ENCODE measurements around the gene SNORC.

Gene SNORC

DNA sequence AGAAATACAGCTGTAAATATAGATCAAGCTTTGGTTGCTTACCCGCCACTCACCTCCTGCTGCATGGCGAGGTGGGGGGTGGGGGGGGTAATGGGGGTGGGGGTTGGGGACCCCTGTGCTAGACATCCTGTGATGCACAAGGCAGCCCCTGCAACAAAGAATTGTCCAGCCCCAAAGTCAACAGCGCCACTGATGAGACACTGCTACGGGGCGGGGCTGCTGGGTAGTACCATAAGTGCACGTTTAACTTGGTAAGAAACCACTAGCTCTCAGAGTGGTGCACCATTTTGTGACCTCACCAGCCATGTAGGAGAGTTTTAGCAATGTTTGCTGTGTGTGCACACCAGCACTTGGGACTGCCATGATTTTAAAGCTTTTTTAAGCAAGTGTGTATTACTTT is 40.3 kb downstream of the SNORC start:
- Histone ChIP-seq H3K4me1 (ENCODE audit: control insufficient read depth, low read length) (no peaks in the 10 kb centered on the region), H3K36me3 (ENCODE audit: control insufficient read depth, low read length) (no peaks in the 10 kb centered on the region), H3K4me2 (ENCODE audit: low read length) (no peak overlapping the region), H3K79me2 (ENCODE audit: control insufficient read depth, low read length) (no peaks in the 10 kb centered on the region), H3K9me3 (ENCODE audit: control insufficient read depth, insufficient read depth, low read length) (peaks cover 6% of the 10 kb centered on the region; the same call in 1 of the 2 replicates), H3F3A (ENCODE audit: control insufficient read depth, insufficient read depth) (no peaks in the 10 kb centered on the region), H3K4me3 (ENCODE audit: low read length) (no peak overlapping the region), H3K9me2 (replicated peaks; ENCODE audit: control insufficient read depth, low read length) (no peaks in the 10 kb centered on the region), H4K20me1 (ENCODE audit: control insufficient read depth, insufficient read depth, low read depth, low read length) (no peaks in the 10 kb centered on the region), H3K27me3 (ENCODE audit: control insufficient read depth, low read length) (no peaks in the 10 kb centered on the region), H3K27ac (ENCODE audit: low read depth, low read length) (no peak overlapping the region)
- TF ChIP-seq EZH2phosphoT487 (IDR thresholded peaks at IDR 0.05; ENCODE audit: borderline replicate concordance, low read length) = no peak
- TF ChIP-seq, protein P1, sequence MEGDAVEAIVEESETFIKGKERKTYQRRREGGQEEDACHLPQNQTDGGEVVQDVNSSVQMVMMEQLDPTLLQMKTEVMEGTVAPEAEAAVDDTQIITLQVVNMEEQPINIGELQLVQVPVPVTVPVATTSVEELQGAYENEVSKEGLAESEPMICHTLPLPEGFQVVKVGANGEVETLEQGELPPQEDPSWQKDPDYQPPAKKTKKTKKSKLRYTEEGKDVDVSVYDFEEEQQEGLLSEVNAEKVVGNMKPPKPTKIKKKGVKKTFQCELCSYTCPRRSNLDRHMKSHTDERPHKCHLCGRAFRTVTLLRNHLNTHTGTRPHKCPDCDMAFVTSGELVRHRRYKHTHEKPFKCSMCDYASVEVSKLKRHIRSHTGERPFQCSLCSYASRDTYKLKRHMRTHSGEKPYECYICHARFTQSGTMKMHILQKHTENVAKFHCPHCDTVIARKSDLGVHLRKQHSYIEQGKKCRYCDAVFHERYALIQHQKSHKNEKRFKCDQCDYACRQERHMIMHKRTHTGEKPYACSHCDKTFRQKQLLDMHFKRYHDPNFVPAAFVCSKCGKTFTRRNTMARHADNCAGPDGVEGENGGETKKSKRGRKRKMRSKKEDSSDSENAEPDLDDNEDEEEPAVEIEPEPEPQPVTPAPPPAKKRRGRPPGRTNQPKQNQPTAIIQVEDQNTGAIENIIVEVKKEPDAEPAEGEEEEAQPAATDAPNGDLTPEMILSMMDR (IDR thresholded peaks at IDR 0.05; ENCODE audit: low read depth, low read length, poor library complexity, severe bottlenecking) = no peak

DNA sequence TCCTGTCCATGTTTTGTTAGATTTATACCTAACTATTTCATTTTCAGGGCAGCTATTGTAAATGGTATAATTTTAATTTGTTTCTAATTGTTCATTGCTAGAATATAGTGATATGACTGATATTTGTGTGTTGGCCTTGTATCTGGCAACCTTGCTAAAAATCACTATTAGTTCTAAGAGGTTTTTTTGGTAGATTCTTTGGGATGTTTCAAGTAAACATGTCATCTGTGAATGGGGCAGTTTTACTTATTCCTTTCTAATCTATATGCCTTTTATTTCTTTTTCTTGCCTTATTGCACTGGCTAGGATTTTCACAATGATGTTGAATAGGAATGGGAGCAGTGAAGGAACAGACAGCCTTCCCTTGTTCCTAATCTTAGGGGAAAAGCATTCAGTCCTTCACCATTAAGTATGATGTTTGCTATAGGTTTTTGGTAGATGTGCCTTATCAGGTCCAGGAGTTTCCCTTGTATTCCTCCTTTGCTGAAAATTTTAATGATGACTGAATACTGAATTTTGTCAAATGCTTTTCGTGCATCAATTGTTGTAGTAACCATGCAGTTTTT is 41.7 kb downstream of the SNORC start:
- Histone ChIP-seq H3K4me2 (ENCODE audit: low read length) (no peak overlapping the region), H3K27me3 (ENCODE audit: control insufficient read depth, low read length) (no peaks in the 10 kb centered on the region), H3K9me3 (ENCODE audit: control insufficient read depth, insufficient read depth, low read length) (peaks cover 6% of the 10 kb centered on the region; the same call in 1 of the 2 replicates), H3K36me3 (ENCODE audit: control insufficient read depth, low read length) (no peaks in the 10 kb centered on the region), H3F3A (ENCODE audit: control insufficient read depth, insufficient read depth) (no peaks in the 10 kb centered on the region), H4K20me1 (ENCODE audit: control insufficient read depth, insufficient read depth, low read depth, low read length) (no peaks in the 10 kb centered on the region), H3K79me2 (ENCODE audit: control insufficient read depth, low read length) (no peaks in the 10 kb centered on the region), H3K9me2 (replicated peaks; ENCODE audit: control insufficient read depth, low read length) (no peaks in the 10 kb centered on the region), H3K4me1 (ENCODE audit: control insufficient read depth, low read length) (no peaks in the 10 kb centered on the region), H3K27ac (ENCODE audit: low read depth, low read length) (no peak overlapping the region), H3K4me3 (ENCODE audit: low read length) (no peak overlapping the region)
- TF ChIP-seq, protein P1 (IDR thresholded peaks at IDR 0.05; ENCODE audit: low read depth, low read length, poor library complexity, severe bottlenecking) = no peak
- no peak for TF ChIP-seq EZH2phosphoT487 (IDR thresholded peaks at IDR 0.05; ENCODE audit: borderline replicate concordance, low read length)

DNA sequence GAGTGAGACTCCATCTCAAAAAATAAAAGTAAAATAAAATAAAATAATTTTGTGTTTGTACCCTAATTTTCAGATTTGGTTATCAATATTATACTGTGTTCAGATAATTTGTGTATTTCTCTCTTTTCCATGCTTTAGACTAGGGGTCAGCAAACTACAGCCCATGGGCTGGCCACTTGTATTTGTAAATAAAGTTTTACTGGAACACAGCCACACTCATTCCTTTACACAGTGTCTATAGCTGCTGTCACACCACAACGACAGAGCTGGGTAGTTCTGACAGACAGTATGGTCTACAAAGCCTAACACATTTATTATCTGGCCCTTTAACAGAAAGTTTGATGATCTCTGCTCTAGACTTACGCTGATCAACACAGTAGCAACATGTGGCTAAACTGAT is 43.8 kb downstream of the SNORC start:
- TF ChIP-seq EZH2phosphoT487 (IDR thresholded peaks at IDR 0.05; ENCODE audit: borderline replicate concordance, low read length) = no peak
- TF ChIP-seq, protein P1 (IDR thresholded peaks at IDR 0.05; ENCODE audit: low read depth, low read length, poor library complexity, severe bottlenecking) = no peak
- H3K4me3 ChIP-seq (ENCODE audit: low read length) = no peak overlapping the region
- H3K36me3 ChIP-seq (ENCODE audit: control insufficient read depth, low read length) = no peaks in the 10 kb centered on the region

More for the DNA sequence above, 43.8 kb downstream of the SNORC start:
- no peaks in the 10 kb centered on the region for H3K9me2 ChIP-seq (replicated peaks; ENCODE audit: control insufficient read depth, low read length)
- no peak overlapping the region for H3K27ac ChIP-seq (ENCODE audit: low read depth, low read length)
- H4K20me1 ChIP-seq (ENCODE audit: control insufficient read depth, insufficient read depth, low read depth, low read length) = no peaks in the 10 kb centered on the region
- no peaks in the 10 kb centered on the region for H3F3A ChIP-seq (ENCODE audit: control insufficient read depth, insufficient read depth)
- H3K27me3 ChIP-seq (ENCODE audit: control insufficient read depth, low read length) = 0 out of 2 replicates have a peak, but pooled peaks cover 3% of the 10 kb centered on the region
- H3K4me2 ChIP-seq (ENCODE audit: low read length) = no peak overlapping the region
- H3K79me2 ChIP-seq (ENCODE audit: control insufficient read depth, low read length) = no peaks in the 10 kb centered on the region
- H3K9me3 ChIP-seq (ENCODE audit: control insufficient read depth, insufficient read depth, low read length) = peaks cover 6% of the 10 kb centered on the region; the same call in 1 of the 2 replicates
- no peaks in the 10 kb centered on the region for H3K4me1 ChIP-seq (ENCODE audit: control insufficient read depth, low read length)

Measured in DOHH2 (cell line).